ENCODE data around the gene ERC2.

The ERC2 gene

GRCh38 chr3:55583475-55583874, 884.8 kb downstream of the ERC2 start:
- TF ChIP-seq, protein P1, sequence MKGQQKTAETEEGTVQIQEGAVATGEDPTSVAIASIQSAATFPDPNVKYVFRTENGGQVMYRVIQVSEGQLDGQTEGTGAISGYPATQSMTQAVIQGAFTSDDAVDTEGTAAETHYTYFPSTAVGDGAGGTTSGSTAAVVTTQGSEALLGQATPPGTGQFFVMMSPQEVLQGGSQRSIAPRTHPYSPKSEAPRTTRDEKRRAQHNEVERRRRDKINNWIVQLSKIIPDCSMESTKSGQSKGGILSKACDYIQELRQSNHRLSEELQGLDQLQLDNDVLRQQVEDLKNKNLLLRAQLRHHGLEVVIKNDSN (IDR thresholded peaks at IDR 0.05) = no peak
- no peak for TF ChIP-seq RAD21 (IDR thresholded peaks at IDR 0.05; ENCODE audit: low read depth)
- no peak for TF ChIP-seq CEBPB (IDR thresholded peaks at IDR 0.05)
- TF ChIP-seq EP300 (IDR thresholded peaks at IDR 0.05; ENCODE audit: borderline replicate concordance) = no peak
- TF ChIP-seq FOXM1 (IDR thresholded peaks at IDR 0.05; ENCODE audit: borderline replicate concordance, low read depth) = no peak
- TF ChIP-seq EGR1 (IDR thresholded peaks at IDR 0.05) = no peak
- no peak for TF ChIP-seq TAF1 (IDR thresholded peaks at IDR 0.05; ENCODE audit: low read depth)
- TF ChIP-seq, protein P2, sequence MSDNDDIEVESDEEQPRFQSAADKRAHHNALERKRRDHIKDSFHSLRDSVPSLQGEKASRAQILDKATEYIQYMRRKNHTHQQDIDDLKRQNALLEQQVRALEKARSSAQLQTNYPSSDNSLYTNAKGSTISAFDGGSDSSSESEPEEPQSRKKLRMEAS (IDR thresholded peaks at IDR 0.05) = no peak
- TF ChIP-seq CREB1 (IDR thresholded peaks at IDR 0.05; ENCODE audit: low read depth) = no peak
- no peak for TF ChIP-seq YY1 (IDR thresholded peaks at IDR 0.05; ENCODE audit: low read depth)
- TF ChIP-seq REST (IDR thresholded peaks at IDR 0.05; ENCODE audit: low read depth) = no peak
- no peak for TF ChIP-seq TEAD4 (IDR thresholded peaks at IDR 0.05)
- TF ChIP-seq NFIC (IDR thresholded peaks at IDR 0.05) = no peak
- TF ChIP-seq ZBTB7A (IDR thresholded peaks at IDR 0.05; ENCODE audit: low read depth) = no peak
- no peak for TF ChIP-seq TCF12 (IDR thresholded peaks at IDR 0.05; ENCODE audit: low read depth)

DNA sequence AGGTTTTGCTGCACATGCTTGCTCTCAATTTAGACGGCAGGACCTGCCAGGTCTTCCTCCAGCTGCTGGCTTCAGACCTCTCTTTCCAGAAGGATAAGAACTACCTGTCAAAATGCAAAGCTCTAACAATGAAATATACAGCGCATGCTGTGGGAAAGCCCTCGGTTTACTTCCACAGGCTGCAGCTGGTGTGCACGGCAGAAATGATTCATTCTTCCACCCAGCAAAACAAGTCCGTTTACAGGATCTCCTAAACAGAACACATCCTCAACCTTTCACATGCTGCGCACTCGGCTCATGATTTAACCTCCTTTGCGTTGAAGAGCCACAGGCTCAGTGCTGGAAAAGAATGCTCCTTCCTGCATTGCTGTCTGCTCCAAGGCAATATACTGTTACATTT, 888.8 kb downstream of the ERC2 start:
- TF ChIP-seq CEBPB (IDR thresholded peaks at IDR 0.05) (no peak), YY1 (IDR thresholded peaks at IDR 0.05; ENCODE audit: low read depth) (no peak), EGR1 (IDR thresholded peaks at IDR 0.05) (no peak), TEAD4 (IDR thresholded peaks at IDR 0.05) (no peak), EP300 (IDR thresholded peaks at IDR 0.05; ENCODE audit: borderline replicate concordance) (no peak), REST (IDR thresholded peaks at IDR 0.05; ENCODE audit: low read depth) (no peak), ZBTB7A (IDR thresholded peaks at IDR 0.05; ENCODE audit: low read depth) (no peak), NFIC (IDR thresholded peaks at IDR 0.05) (no peak), TCF12 (IDR thresholded peaks at IDR 0.05; ENCODE audit: low read depth) (no peak), CREB1 (IDR thresholded peaks at IDR 0.05; ENCODE audit: low read depth) (no peak), TAF1 (IDR thresholded peaks at IDR 0.05; ENCODE audit: low read depth) (no peak), RAD21 (IDR thresholded peaks at IDR 0.05; ENCODE audit: low read depth) (no peak), FOXM1 (IDR thresholded peaks at IDR 0.05; ENCODE audit: borderline replicate concordance, low read depth) (no peak)
- TF ChIP-seq, protein P2 (IDR thresholded peaks at IDR 0.05) = no peak
- TF ChIP-seq, protein P1 (IDR thresholded peaks at IDR 0.05) = no peak

DNA sequence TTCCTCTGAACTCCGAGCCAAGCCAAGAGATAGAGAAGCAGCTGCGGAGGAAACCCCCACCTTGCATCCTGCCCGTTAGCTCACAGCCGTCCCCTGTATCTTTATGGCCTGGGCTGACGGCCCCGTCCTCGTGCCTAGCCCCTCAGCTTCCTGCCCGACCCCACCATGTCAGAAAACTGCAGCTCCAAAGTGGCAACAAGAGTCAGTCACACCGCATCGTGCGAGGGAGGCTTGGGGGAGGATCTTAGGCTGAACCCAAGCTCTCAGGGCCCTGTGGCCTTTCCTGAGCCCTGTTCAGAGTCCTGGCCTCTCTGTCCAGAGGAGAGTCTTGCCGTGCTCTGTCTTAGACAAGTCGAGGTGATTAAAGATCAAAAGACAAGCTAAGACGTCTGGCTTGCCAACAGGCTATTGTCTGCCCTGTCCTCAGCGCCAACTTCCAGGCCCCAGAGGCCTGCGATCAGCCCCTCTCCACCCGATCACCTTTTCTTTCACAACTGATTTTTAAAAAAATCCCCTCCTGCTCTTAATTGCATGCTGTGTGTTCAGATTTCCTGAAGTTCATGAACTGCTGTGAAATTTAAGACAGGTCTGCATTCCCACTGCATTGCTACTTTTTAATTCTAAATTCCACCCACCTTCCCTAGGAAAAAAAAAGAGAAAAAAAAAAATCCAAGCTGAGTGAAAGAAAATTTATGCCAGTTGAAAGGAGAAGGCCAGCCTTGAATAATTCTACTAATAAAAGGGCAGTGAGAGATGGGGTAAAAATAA, 891.5 kb downstream of the ERC2 start:
- TF ChIP-seq ZBTB7A (IDR thresholded peaks at IDR 0.05; ENCODE audit: low read depth) (no peak), EGR1 (IDR thresholded peaks at IDR 0.05) (no peak), CEBPB (IDR thresholded peaks at IDR 0.05) (no peak), NFIC (IDR thresholded peaks at IDR 0.05) (no peak)
- TF ChIP-seq, protein P1 (IDR thresholded peaks at IDR 0.05) = no peak
- TF ChIP-seq, protein P2 (IDR thresholded peaks at IDR 0.05) = no peak

DNA sequence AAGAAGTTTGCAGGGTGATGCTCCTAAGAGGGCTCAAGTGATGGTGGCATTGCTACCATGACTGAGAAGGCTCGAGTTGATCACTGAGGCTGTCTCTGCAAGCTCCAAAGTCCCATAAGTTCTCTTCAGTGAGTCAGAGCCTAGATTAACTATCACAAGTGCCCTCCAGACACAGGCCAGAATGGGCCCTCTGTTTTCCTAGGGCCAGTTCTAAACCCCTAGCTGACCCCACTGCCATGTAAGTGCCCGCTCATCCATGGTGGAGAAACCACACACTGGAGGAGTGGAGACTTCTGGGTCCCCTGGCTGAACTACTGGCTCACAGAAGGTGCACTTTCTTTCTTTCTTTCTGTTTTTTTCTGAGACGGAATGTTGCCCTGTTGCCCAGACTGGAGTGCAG, 893.6 kb downstream of the ERC2 start:
- TF ChIP-seq CREB1 (IDR thresholded peaks at IDR 0.05; ENCODE audit: low read depth) (no peak), EGR1 (IDR thresholded peaks at IDR 0.05) (no peak), ZBTB7A (IDR thresholded peaks at IDR 0.05; ENCODE audit: low read depth) (no peak), TCF12 (IDR thresholded peaks at IDR 0.05; ENCODE audit: low read depth) (no peak), YY1 (IDR thresholded peaks at IDR 0.05; ENCODE audit: low read depth) (no peak), EP300 (IDR thresholded peaks at IDR 0.05; ENCODE audit: borderline replicate concordance) (no peak), NFIC (IDR thresholded peaks at IDR 0.05) (no peak), TAF1 (IDR thresholded peaks at IDR 0.05; ENCODE audit: low read depth) (no peak), TEAD4 (IDR thresholded peaks at IDR 0.05) (no peak), RAD21 (IDR thresholded peaks at IDR 0.05; ENCODE audit: low read depth) (no peak), REST (IDR thresholded peaks at IDR 0.05; ENCODE audit: low read depth) (no peak), CEBPB (IDR thresholded peaks at IDR 0.05) (no peak), FOXM1 (IDR thresholded peaks at IDR 0.05; ENCODE audit: borderline replicate concordance, low read depth) (no peak)
- TF ChIP-seq, protein P1 (IDR thresholded peaks at IDR 0.05) = no peak
- TF ChIP-seq, protein P2 (IDR thresholded peaks at IDR 0.05) = no peak

Data from Ishikawa (cell line).